IMR-90 (cell line): ENCODE data around the gene LRRTM4. TPM values are rescaled to one million over a fixed set of nuclear protein-coding genes. Genes with fewer than 3 reads are reported as not detected.

Experiments
- ATAC-seq: fragments of 200-7000 bp; cut with Tn5 transposase; 2 replicates; pipeline ENCODE4 v1.9.1; 2020; ENCODE audit warnings: low read depth, mild to moderate bottlenecking, moderate library complexity
- BruUV-seq: library from RNA; stranded (reverse); fragments of 400-500 nt; replicated peaks from 2 replicates; lab custom pipeline; 2021; lab: Mats Ljungman, UMichigan
- CTCF ChIA-PET: fragments of 300-600 bp; formaldehyde crosslinking; extraction: SDS; loops from one replicate; lab custom pipeline; 2021; ENCODE audit warnings: antibody characterized with exemption; lab: Yijun Ruan, JAX
- POLR2A ChIA-PET: fragments of 300-600 bp; sonication (Branson Sonifier 250); formaldehyde crosslinking; loops from one replicate; lab custom pipeline; 2022; ENCODE audit warnings: antibody characterized with exemption; ENCODE audit not compliant: unreplicated experiment; lab: Charles Lee
- DNase-seq: peaks from one replicate; pipeline ENCODE4 v3.0.0; 2013
- H2AFZ ChIP-seq: replicated peaks from 2 replicates; pipeline ENCODE3; 2013; ENCODE audit warnings: low read length, mild to moderate bottlenecking; ENCODE audit not compliant: poor library complexity
- H2AK5ac ChIP-seq: 2 replicates; pipeline ENCODE4 v1.6.1; 2013; ENCODE audit warnings: low read depth, low read length, inconsistent platforms
- H2AK9ac ChIP-seq: replicated peaks from 2 replicates; pipeline ENCODE3; 2013; ENCODE audit warnings: mild to moderate bottlenecking, low read depth, low read length, moderate library complexity; ENCODE audit not compliant: poor library complexity
- H2BK120ac ChIP-seq: 2 replicates; pipeline ENCODE4 v1.6.1; 2013; ENCODE audit warnings: low read depth, low read length, inconsistent platforms
- H2BK15ac ChIP-seq: 3 replicates; pipeline ENCODE4 v1.6.1; 2013; ENCODE audit warnings: low read depth, low read length, inconsistent platforms
- H2BK20ac ChIP-seq: 2 replicates; pipeline ENCODE4 v1.6.1; 2013; ENCODE audit warnings: low read depth, mild to moderate bottlenecking, inconsistent platforms, low read length, moderate library complexity
- H2BK5ac ChIP-seq: 2 replicates; pipeline ENCODE4 v1.6.1; 2013; ENCODE audit warnings: mild to moderate bottlenecking, low read depth, low read length, inconsistent platforms; ENCODE audit not compliant: poor library complexity, severe bottlenecking
- H3K14ac ChIP-seq: replicated peaks from 2 replicates; pipeline ENCODE4 v1.6.1; 2013; ENCODE audit warnings: low read depth, low read length, inconsistent platforms
- H3K18ac ChIP-seq: 2 replicates; pipeline ENCODE4 v1.6.1; 2013; ENCODE audit warnings: low read depth, low read length, control low read depth
- H3K23ac ChIP-seq: 2 replicates; pipeline ENCODE4 v1.6.1; 2013; ENCODE audit warnings: low read depth, low read length, inconsistent platforms
- H3K27ac ChIP-seq: 2 replicates; pipeline ENCODE4 v1.5.1; 2013; ENCODE audit warnings: mild to moderate bottlenecking, control low read depth, low read length; ENCODE audit not compliant: insufficient read depth
- H3K27me3 ChIP-seq: 2 replicates; pipeline ENCODE4 v1.6.1; 2013; ENCODE audit warnings: low read length; ENCODE audit not compliant: control insufficient read depth, insufficient read depth
- H3K36me3 ChIP-seq: 2 replicates; pipeline ENCODE4 v1.6.1; 2013; ENCODE audit warnings: low read length, mixed read lengths; ENCODE audit not compliant: control insufficient read depth, insufficient read depth
- H3K4ac ChIP-seq: 2 replicates; pipeline ENCODE4 v1.6.1; 2013; ENCODE audit warnings: low read depth, low read length, inconsistent platforms
- H3K4me1 ChIP-seq: 2 replicates; pipeline ENCODE4 v1.6.1; 2013; ENCODE audit warnings: low read length, mixed read lengths; ENCODE audit not compliant: control insufficient read depth, insufficient read depth
- H3K4me2 ChIP-seq: 2 replicates; pipeline ENCODE4 v1.6.1; 2013; ENCODE audit warnings: low read depth, mild to moderate bottlenecking, control low read depth, low read length, moderate library complexity
- H3K4me3 ChIP-seq: 2 replicates; pipeline ENCODE4 v1.5.1; 2013; ENCODE audit warnings: low read depth, mild to moderate bottlenecking, control low read depth, low read length, moderate library complexity; ENCODE audit not compliant: insufficient read depth
- H3K56ac ChIP-seq: 2 replicates; pipeline ENCODE4 v1.6.1; 2013; ENCODE audit warnings: low read length, inconsistent platforms; ENCODE audit not compliant: insufficient read depth; ENCODE audit errors: extremely low read depth
- H3K79me1 ChIP-seq, 2 experiments: 2 replicates each; pipeline ENCODE4 v1.6.1; 2013; ENCODE audit warnings: low read length in 2 of 2, inconsistent platforms in 1 of 2, low read depth in 1 of 2
- H3K9ac ChIP-seq: 2 replicates; pipeline ENCODE4 v1.6.1; 2013; ENCODE audit warnings: low read depth, low read length, control low read depth
- H3K9me1 ChIP-seq: 2 replicates; pipeline ENCODE4 v1.6.1; 2013; ENCODE audit warnings: low read length, inconsistent platforms; ENCODE audit not compliant: insufficient read depth
- H3K9me3 ChIP-seq: 2 replicates; pipeline ENCODE4 v1.6.1; 2013; ENCODE audit warnings: low read length; ENCODE audit not compliant: control insufficient read depth, insufficient read depth
- H4K20me1 ChIP-seq: 2 replicates; pipeline ENCODE4 v1.6.1; 2013; ENCODE audit warnings: low read length, inconsistent platforms; ENCODE audit not compliant: insufficient read depth
- H4K5ac ChIP-seq: 2 replicates; pipeline ENCODE4 v1.6.1; 2013; ENCODE audit warnings: mild to moderate bottlenecking, low read depth, low read length, control low read depth
- H4K8ac ChIP-seq, 2 experiments: 2 replicates each; pipeline ENCODE4 v1.6.1; 2013; ENCODE audit warnings: low read depth in 2 of 2, low read length in 2 of 2, control low read depth in 1 of 2, inconsistent platforms in 1 of 2
- H4K91ac ChIP-seq: 2 replicates; pipeline ENCODE4 v1.6.1; 2013; ENCODE audit warnings: low read depth, low read length, inconsistent platforms; ENCODE audit not compliant: insufficient read depth
- BHLHE40 ChIP-seq: fragments of 150-350 bp; IDR thresholded peaks from 2 replicates; pipeline ENCODE4 v1.6.1; 2016; ENCODE audit warnings: mild to moderate bottlenecking, low read depth, low read length
- FOS ChIP-seq: fragments of 150-350 bp; IDR thresholded peaks from 2 replicates; pipeline ENCODE4 v1.6.1; 2016; ENCODE audit warnings: low read depth, low read length
- RFX5 ChIP-seq: IDR thresholded peaks from 2 replicates; pipeline ENCODE4 v1.8.0; 2012; ENCODE audit warnings: low read depth, mild to moderate bottlenecking, low read length, moderate library complexity
- WGBS, 2 experiments: methylation state at CpG; one replicate each; pipeline versions ENCODE4 v1.1.5 to v1.1.7; 2013; ENCODE audit warnings: missing lambda C conversion rate in 2 of 2; ENCODE audit not compliant: insufficient read length in 1 of 2; ENCODE audit errors: extremely low coverage in 2 of 2; 5-methylcytosine and 5-hydroxymethylcytosine counted together
- dilution Hi-C: fragments of 300-500 bp; cut with HindIII; formaldehyde crosslinking; loops from one replicate; pipeline ENCODE4 v1.14.3; 2018; ENCODE audit warnings: low sequenced_read_pairs; ENCODE audit not compliant: unreplicated experiment
- in situ Hi-C: fragments of 300-500 bp; cut with MboI; formaldehyde crosslinking; loops from 3 replicates; pipeline ENCODE4 v1.14.3; 2019; ENCODE audit warnings: low sequenced_read_pairs, inconsistent platforms, mixed read lengths
- intact Hi-C: fragments of 100-400 bp; cut with micrococcal nuclease; formaldehyde crosslinking; loops from 2 replicates; pipeline ENCODE4 v1.10.0; 2022
- polyA plus RNA-seq, 3 experiments: library from polyadenylated mRNA; depleted of rRNA; stranded (reverse); fragments of >200 nt; gene quantifications; 2 replicates each; pipeline ENCODE4 v1.2.3, GENCODE V29; 2012; ENCODE audit warnings: low replicate concordance in 1 of 3
- total RNA-seq: library from RNA; depleted of rRNA; stranded (reverse); fragments of >200 nt; gene quantifications from 2 replicates; pipeline ENCODE4 v1.2.3, GENCODE V29; 2012

Gene LRRTM4
- total and polyA plus RNA-seq, 2 of the 4 experiments (the other 2 are of a cell fraction) = not detected

DNA sequence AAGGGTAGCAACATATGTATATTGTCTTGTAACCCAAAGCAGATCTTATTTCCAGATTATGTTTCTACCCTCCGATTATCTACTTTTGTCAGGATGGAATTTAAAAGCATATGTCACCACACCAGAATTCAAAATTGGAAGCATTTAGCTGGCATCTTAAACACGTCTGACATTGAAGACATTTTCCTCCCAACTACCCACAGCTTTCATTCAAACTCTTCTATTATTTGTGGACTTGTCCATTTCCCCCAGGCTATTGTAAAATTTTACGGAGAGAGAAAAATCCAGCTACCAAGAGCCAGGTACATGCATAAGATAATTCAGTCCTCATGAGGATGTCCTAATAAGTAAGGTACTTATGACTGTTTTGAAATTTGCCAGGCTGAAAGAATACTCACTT lies 659.3 kb downstream of the LRRTM4 start:
- no peak overlapping the region for H3K4me3 ChIP-seq
- no TSS peak for BruUV-seq
- H3K23ac ChIP-seq = no peak overlapping the region
- H2BK120ac ChIP-seq = no peak overlapping the region
- no peak overlapping the region for H3K56ac ChIP-seq
- H3K27me3 ChIP-seq = no peaks in the 10 kb centered on the region
- ChIA-PET CTCF (no interaction called here), POLR2A (no interaction called here)
- H4K5ac ChIP-seq = no peak overlapping the region
- no peak overlapping the region for H2AFZ ChIP-seq
- TF ChIP-seq BHLHE40 (no peak), RFX5 (no peak), FOS (no peak)
- no peaks in the 10 kb centered on the region for H3K36me3 ChIP-seq
- no peak overlapping the region for H2AK9ac ChIP-seq
- no peaks in the 10 kb centered on the region for H3K9me1 ChIP-seq
- no peak overlapping the region for H3K14ac ChIP-seq
- H2BK5ac ChIP-seq = no peak overlapping the region
- no peak overlapping the region for H2BK20ac ChIP-seq
- no CpG with 5 or more reads among the region's 3 CpGs for WGBS, 2 experiments
- H4K20me1 ChIP-seq = no peaks in the 10 kb centered on the region
- intact Hi-C loops = no loop called here
- H2AK5ac ChIP-seq = no peak overlapping the region
- ATAC-seq = no peak
- no peak overlapping the region for H3K27ac ChIP-seq
- H4K8ac ChIP-seq = no peak overlapping the region
- no peak overlapping the region for H3K9ac ChIP-seq
- no peak overlapping the region for H3K4ac ChIP-seq
- no peak overlapping the region for H2BK15ac ChIP-seq
- in situ Hi-C loops = no loop called here
- no peak overlapping the region for H3K4me2 ChIP-seq
- no peak overlapping the region for H3K18ac ChIP-seq
- H3K79me1 ChIP-seq = no peaks in the 10 kb centered on the region
- dilution Hi-C loops = no loop called here
- no peak for DNase-seq
- H3K9me3 ChIP-seq = no peaks in the 10 kb centered on the region
- H4K91ac ChIP-seq = no peak overlapping the region
- H3K4me1 ChIP-seq = no peaks in the 10 kb centered on the region
